Cardiac fibroblast (primary cell): Measurements from ENCODE around the gene RTN4RL1.
A peak's percentile ranks its signal among the peaks of the same experiment; 100 is the strongest.

ENCODE experiments used
- DNase-seq, 2 donors: peaks; one replicate each; pipeline versions ENCODE4 v3.0.0 to v3.0.0-alpha.2; 2010; ENCODE audit warnings: low read depth in 2 of 2
- H3K4me3 ChIP-seq, 2 donors: replicated peaks in 1 of 2; 1 replicate in 1 of 2; 2 replicates in 1 of 2; pipeline ENCODE4 v1.5.1; 2011; ENCODE audit warnings: low read depth in 2 of 2, low read length in 2 of 2, mild to moderate bottlenecking in 2 of 2, moderate library complexity in 1 of 2
- TF ChIP-seq, protein P1 (sequence below): IDR thresholded peaks from one replicate; pipeline ENCODE4 v1.5.1; 2011; ENCODE audit warnings: low read depth, mild to moderate bottlenecking, low read length, inconsistent platforms

Gene RTN4RL1, protein sequence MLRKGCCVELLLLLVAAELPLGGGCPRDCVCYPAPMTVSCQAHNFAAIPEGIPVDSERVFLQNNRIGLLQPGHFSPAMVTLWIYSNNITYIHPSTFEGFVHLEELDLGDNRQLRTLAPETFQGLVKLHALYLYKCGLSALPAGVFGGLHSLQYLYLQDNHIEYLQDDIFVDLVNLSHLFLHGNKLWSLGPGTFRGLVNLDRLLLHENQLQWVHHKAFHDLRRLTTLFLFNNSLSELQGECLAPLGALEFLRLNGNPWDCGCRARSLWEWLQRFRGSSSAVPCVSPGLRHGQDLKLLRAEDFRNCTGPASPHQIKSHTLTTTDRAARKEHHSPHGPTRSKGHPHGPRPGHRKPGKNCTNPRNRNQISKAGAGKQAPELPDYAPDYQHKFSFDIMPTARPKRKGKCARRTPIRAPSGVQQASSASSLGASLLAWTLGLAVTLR

DNA sequence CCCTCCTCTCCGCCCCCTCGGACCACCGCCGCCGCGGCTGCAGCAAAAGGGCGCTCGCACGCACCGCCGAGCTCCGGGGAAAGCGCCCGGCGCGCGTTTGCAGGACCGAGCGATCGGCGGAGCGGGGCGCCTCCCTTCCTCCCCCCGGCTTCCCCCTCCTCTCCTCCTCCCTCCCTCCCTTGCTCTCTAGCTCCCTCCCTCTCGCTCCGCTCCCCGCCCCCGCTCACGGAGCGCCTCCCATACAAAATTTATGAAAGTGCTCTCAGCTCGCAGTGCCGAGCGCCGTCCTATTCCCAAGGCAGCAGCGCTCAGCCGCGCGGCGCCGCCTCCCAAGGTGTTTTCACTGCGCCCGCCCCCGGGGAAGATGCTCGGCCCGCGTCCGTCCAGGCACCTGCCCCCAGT, at the start of gene RTN4RL1:
RTN4RL1 (minus strand) TSS at position 115 of the 402 bp plus-strand sequence. CDS start 469 bp downstream, outside the sequence.
- DNase-seq = peak; percentile 45 to 64
- peak within 1 kb of the TSS; percentile 38 to 39 for H3K4me3 ChIP-seq
- TF ChIP-seq, protein P1, sequence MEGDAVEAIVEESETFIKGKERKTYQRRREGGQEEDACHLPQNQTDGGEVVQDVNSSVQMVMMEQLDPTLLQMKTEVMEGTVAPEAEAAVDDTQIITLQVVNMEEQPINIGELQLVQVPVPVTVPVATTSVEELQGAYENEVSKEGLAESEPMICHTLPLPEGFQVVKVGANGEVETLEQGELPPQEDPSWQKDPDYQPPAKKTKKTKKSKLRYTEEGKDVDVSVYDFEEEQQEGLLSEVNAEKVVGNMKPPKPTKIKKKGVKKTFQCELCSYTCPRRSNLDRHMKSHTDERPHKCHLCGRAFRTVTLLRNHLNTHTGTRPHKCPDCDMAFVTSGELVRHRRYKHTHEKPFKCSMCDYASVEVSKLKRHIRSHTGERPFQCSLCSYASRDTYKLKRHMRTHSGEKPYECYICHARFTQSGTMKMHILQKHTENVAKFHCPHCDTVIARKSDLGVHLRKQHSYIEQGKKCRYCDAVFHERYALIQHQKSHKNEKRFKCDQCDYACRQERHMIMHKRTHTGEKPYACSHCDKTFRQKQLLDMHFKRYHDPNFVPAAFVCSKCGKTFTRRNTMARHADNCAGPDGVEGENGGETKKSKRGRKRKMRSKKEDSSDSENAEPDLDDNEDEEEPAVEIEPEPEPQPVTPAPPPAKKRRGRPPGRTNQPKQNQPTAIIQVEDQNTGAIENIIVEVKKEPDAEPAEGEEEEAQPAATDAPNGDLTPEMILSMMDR = no peak

DNA sequence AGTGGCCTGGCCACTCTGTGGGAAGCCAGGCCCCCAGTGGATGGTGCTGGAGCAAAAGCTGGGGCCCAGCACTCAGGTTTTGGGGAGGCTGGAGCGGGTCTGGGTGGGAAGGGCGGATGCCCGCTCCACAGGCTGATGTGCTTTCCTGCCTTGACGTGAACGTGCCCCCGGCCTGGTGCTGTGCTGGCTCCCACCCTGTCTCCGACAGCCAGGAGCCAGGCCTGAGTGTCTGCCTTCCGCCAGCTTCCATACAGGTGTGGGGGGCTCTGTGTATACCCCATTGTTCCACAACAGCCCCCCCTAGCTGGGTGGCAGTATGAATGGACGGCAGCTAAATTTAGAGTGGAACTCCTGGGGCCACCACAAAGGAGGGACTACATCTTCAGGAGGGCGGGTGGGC, 49.8 kb upstream of the RTN4RL1 start:
- no peak overlapping the region for H3K4me3 ChIP-seq
- DNase-seq = no peak
- TF ChIP-seq, protein P1 = no peak

- TF ChIP-seq, protein P1 = peak; percentile 1
- DNase-seq = peak; percentile 86 to 87
- H3K4me3 ChIP-seq = no peak overlapping the region
These were observed 46.5 kb upstream of the RTN4RL1 start for GRCh38 chr17:2071455-2072281.

DNA sequence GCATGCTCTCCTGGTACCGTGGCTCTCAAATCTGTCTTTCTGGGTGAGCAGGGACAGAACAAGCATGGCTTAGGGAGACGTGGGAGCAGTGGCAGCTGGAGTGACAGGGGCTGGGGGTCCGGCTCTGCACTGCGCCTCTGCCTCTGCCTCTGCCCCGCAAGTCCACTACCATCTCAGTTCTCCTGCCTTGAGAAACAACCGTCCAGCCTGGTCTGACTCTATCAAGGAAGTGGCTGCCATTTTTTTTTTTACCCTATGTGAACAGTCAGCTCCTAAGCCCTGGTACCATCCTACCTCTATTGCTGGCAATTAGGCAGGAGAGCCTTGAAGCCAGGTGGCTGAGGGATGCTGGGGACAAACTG, 45.9 kb upstream of the RTN4RL1 start:
- H3K4me3 ChIP-seq = no peak overlapping the region
- TF ChIP-seq, protein P1 = no peak
- DNase-seq = no peak

DNA sequence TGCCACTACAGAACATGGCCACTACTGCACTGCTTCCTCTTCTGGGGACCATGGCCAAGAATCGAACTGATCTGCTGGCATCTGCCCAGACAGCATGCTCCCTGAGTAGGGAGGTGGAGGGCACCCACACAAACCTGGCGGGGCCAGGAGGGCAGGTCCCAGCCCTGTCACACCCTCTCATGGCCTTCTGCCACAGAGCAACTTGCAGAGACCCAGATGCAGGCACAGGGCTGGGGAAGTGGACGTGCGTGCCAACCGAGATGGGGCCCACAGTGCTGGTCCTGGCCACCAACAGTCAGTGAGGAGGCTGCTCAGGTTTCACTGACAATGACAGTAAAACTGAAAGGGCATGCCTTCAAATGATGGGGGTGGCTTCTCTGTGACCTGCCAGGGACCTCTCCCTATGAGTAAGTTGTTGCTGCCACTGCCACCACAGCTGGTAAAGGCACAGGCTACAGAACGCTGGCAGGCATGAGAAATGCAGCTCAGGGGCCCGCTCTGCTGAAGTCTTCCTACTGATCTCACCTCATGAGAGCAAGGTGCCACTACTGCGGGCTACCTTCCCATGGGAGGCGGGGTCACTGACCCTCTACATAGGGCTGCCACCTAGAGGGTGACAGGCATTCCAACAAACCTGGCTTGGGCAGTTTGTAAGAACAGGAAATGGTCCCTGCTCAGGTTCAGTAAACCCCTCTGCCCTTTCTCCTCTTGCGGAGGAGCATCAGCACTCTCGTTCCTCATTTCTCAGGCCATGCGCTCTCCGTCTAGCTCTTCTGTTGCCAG, 45.3 kb upstream of the RTN4RL1 start:
- DNase-seq = no peak

GRCh38 chr17:2068519-2069051, 43.5 kb upstream of the RTN4RL1 start:
- no peak overlapping the region for H3K4me3 ChIP-seq
- peak; percentile 29 to 81 for DNase-seq
- TF ChIP-seq, protein P1 = no peak

More for the DNA sequence above, 45.3 kb upstream of the RTN4RL1 start:
- TF ChIP-seq, protein P1 = no peak
- H3K4me3 ChIP-seq = no peak overlapping the region
